GM21786 (cell line): ENCODE results near the gene GABRA1.

ENCODE experiments used
- ATAC-seq: cut with Tn5 transposase; IDR thresholded peaks from one replicate; pipeline ENCODE4 v1.9.1; 2021; ENCODE audit not compliant: unreplicated experiment

Gene GABRA1

GRCh38 chr5:161847941-161848391, at the start of gene GABRA1:
GABRA1 (plus strand) TSS chr5:161848120; CDS start chr5:161850811, 2,691 bp downstream.
- ATAC-seq, result no peak

- ATAC-seq, result no peak
Observed at GRCh38 chr5:161799316-161799715, 48.6 kb upstream of the GABRA1 start.

- ATAC-seq, result no peak
Observed at GRCh38 chr5:161804263-161804662, 43.7 kb upstream of the GABRA1 start.

GRCh38 chr5:161846746-161847145, 1.2 kb upstream of the GABRA1 start:
- no peak for ATAC-seq

- ATAC-seq, result no peak
Observed at GRCh38 chr5:161847447-161847846, 473 bp upstream of the GABRA1 start.

- ATAC-seq, result no peak
Observed at GRCh38 chr5:161850491-161850890, 2.6 kb downstream of the GABRA1 start.

GRCh38 chr5:161851691-161852299, 3.9 kb downstream of the GABRA1 start:
- ATAC-seq, result no peak

- ATAC-seq, result no peak
Observed at GRCh38 chr5:161857358-161857757, 9.4 kb downstream of the GABRA1 start.

- no peak for ATAC-seq
Observed at GRCh38 chr5:161863259-161863658, 15.3 kb downstream of the GABRA1 start.

- no peak for ATAC-seq
Observed at GRCh38 chr5:161863811-161864210, 15.9 kb downstream of the GABRA1 start.

GRCh38 chr5:161865510-161865909, 17.6 kb downstream of the GABRA1 start:
- no peak for ATAC-seq

GRCh38 chr5:161889971-161890370, 42.1 kb downstream of the GABRA1 start:
- ATAC-seq, result no peak

- no peak for ATAC-seq
Observed at GRCh38 chr5:161895514-161895913, 47.6 kb downstream of the GABRA1 start.

GRCh38 chr5:161897033-161897432, 49.1 kb downstream of the GABRA1 start:
- ATAC-seq, result no peak

- ATAC-seq, result no peak
Observed at GRCh38 chr5:161899590-161899989, 51.7 kb downstream of the GABRA1 start.

GRCh38 chr5:161900981-161901380, 53.1 kb downstream of the GABRA1 start:
- no peak for ATAC-seq

GRCh38 chr5:161921781-161922180, 73.9 kb downstream of the GABRA1 start:
- ATAC-seq, result no peak

GRCh38 chr5:161924270-161924669, 76.3 kb downstream of the GABRA1 start:
- ATAC-seq, result no peak

GRCh38 chr5:161925960-161926359, 78.0 kb downstream of the GABRA1 start:
- ATAC-seq, result no peak

GRCh38 chr5:161934486-161934885, 86.6 kb downstream of the GABRA1 start:
- ATAC-seq, result no peak

- no peak for ATAC-seq
Observed at GRCh38 chr5:161944974-161945373, 97.1 kb downstream of the GABRA1 start.

GRCh38 chr5:161946911-161947310, 99.0 kb downstream of the GABRA1 start:
- no peak for ATAC-seq
